Lung microvascular endothelial cell (primary cell): ENCODE measurements around the gene KIAA1328. TPM values are rescaled to one million over a fixed set of nuclear protein-coding genes. Genes with fewer than 3 reads are reported as not detected.
A peak's percentile ranks its signal among the peaks of the same experiment; 100 is the strongest.
"Not testable (repeated sequence)": the region's sequence is repeated elsewhere in the genome, so short reads cannot be mapped to it uniquely, and the experiment has no call there.

Experiments used
- DNase-seq, 2 donors: peaks; one replicate each; pipeline versions ENCODE4 v3.0.0 to v3.0.0-alpha.2; 2010; ENCODE audit warnings: low read depth in 2 of 2
- total RNA-seq: library from RNA; depleted of rRNA; stranded (reverse); fragments of >200 nt; gene quantifications from 2 replicates; pipeline ENCODE4 v1.2.1, GENCODE V29; 2014

The KIAA1328 gene
- total RNA-seq, 1 donor from 2014 or later, result 4.2 TPM

- DNase-seq, result no peak
Observed at GRCh38 chr18:36885981-36886380, 57.1 kb downstream of the KIAA1328 start.

- no peak for DNase-seq
Observed at GRCh38 chr18:36887114-36887513, 58.2 kb downstream of the KIAA1328 start.

- no peak for DNase-seq
Observed at GRCh38 chr18:36887864-36888263, 58.9 kb downstream of the KIAA1328 start.

GRCh38 chr18:36888778-36889177, 59.9 kb downstream of the KIAA1328 start:
- no peak for DNase-seq

- peak; percentile 20 to 78 for DNase-seq
Observed at GRCh38 chr18:36889321-36889720, 60.4 kb downstream of the KIAA1328 start.

- DNase-seq, result no peak
Observed at GRCh38 chr18:36889742-36890141, 60.8 kb downstream of the KIAA1328 start.

GRCh38 chr18:36890598-36890997, 61.7 kb downstream of the KIAA1328 start:
- no peak for DNase-seq

GRCh38 chr18:36893227-36893626, 64.3 kb downstream of the KIAA1328 start:
- no peak for DNase-seq

- DNase-seq, result no peak
Observed at GRCh38 chr18:36895606-36896005, 66.7 kb downstream of the KIAA1328 start.

- DNase-seq, result no peak
Observed at GRCh38 chr18:36897253-36897652, 68.3 kb downstream of the KIAA1328 start.

GRCh38 chr18:36899289-36899688, 70.4 kb downstream of the KIAA1328 start:
- DNase-seq, result peak; percentile 28 to 31

- no peak for DNase-seq
Observed at GRCh38 chr18:36900466-36900865, 71.5 kb downstream of the KIAA1328 start.

GRCh38 chr18:36901277-36901701, 72.4 kb downstream of the KIAA1328 start:
- peak in 1 of 2 donors; percentile 27 for DNase-seq

GRCh38 chr18:36903215-36903928, 74.4 kb downstream of the KIAA1328 start:
- DNase-seq, result no peak

GRCh38 chr18:36905571-36905970, 76.6 kb downstream of the KIAA1328 start:
- DNase-seq, result no peak

- DNase-seq, result not testable (repeated sequence)
Observed at GRCh38 chr18:36909282-36909681, 80.4 kb downstream of the KIAA1328 start.

GRCh38 chr18:36912887-36913286, 84.0 kb downstream of the KIAA1328 start:
- DNase-seq, result no peak

- no peak for DNase-seq
Observed at GRCh38 chr18:36917907-36918306, 89.0 kb downstream of the KIAA1328 start.

GRCh38 chr18:36929601-36930000, 100.7 kb downstream of the KIAA1328 start:
- no peak for DNase-seq

GRCh38 chr18:36931106-36931505, 102.2 kb downstream of the KIAA1328 start:
- DNase-seq, result no peak

- no peak for DNase-seq
Observed at GRCh38 chr18:36933552-36933951, 104.6 kb downstream of the KIAA1328 start.

GRCh38 chr18:36934884-36935283, 106.0 kb downstream of the KIAA1328 start:
- DNase-seq, result peak in 1 of 2 donors; percentile 32

GRCh38 chr18:36942264-36942663, 113.3 kb downstream of the KIAA1328 start:
- DNase-seq, result peak; percentile 60 to 61
